ENCODE data around the gene KLHL33. TPM values are rescaled to one million over a fixed set of nuclear protein-coding genes. Genes with fewer than 3 reads are reported as not detected.

Gene KLHL33
- total RNA-seq, 4 donors from 2014 or later = 0.50 to 0.92 (median 0.77) TPM

DNA sequence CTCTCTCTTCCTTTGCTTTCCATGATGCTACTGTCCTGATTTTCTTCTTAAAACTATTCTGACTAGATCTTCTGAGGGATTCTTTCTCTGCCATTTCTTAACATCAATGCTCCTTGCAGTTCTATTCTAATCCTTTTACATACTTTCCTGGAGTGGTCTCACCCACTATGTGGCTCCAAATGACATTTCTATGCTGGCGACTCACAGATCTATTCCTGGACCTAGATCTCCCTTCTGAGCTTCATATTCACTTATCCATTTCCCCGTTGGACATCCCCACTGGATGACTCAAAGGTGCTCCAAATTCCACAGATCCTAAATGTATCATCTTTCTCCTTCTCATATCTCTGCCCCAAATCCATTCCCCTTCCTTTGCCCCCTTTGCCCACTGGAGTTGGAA is 26.7 kb downstream of the KLHL33 start:
- intact Hi-C loops (cut with DNase I) = no loop called here
- Histone ChIP-seq H3K36me3 (peaks cover 21 to 43% (median 40%) of the 10 kb centered on the region in 4 donors), H3K4me3 (no peak overlapping the region), H3K4me1 (peaks cover 11 to 25% (median 22%) of the 10 kb centered on the region in 4 donors), H3K9me3 (no peaks in the 10 kb centered on the region), H3K27me3 (no peaks in the 10 kb centered on the region), H3K27ac (replicated peaks in 1 of 4) (no peak overlapping the region)
- DNase-seq (ENCODE audit: extremely low spot score) = no peak
- TF ChIP-seq POLR2AphosphoS5 (IDR thresholded peaks at IDR 0.05) (no peak), EP300 (IDR thresholded peaks at IDR 0.05) (no peak), POLR2A (IDR thresholded peaks at IDR 0.05; ENCODE audit: low read depth) (no peak)
- TF ChIP-seq, protein P1, sequence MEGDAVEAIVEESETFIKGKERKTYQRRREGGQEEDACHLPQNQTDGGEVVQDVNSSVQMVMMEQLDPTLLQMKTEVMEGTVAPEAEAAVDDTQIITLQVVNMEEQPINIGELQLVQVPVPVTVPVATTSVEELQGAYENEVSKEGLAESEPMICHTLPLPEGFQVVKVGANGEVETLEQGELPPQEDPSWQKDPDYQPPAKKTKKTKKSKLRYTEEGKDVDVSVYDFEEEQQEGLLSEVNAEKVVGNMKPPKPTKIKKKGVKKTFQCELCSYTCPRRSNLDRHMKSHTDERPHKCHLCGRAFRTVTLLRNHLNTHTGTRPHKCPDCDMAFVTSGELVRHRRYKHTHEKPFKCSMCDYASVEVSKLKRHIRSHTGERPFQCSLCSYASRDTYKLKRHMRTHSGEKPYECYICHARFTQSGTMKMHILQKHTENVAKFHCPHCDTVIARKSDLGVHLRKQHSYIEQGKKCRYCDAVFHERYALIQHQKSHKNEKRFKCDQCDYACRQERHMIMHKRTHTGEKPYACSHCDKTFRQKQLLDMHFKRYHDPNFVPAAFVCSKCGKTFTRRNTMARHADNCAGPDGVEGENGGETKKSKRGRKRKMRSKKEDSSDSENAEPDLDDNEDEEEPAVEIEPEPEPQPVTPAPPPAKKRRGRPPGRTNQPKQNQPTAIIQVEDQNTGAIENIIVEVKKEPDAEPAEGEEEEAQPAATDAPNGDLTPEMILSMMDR (IDR thresholded peaks at IDR 0.05) = no peak
- 66% methylated on average over 2 of the region's 2 CpGs for WGBS

DNA sequence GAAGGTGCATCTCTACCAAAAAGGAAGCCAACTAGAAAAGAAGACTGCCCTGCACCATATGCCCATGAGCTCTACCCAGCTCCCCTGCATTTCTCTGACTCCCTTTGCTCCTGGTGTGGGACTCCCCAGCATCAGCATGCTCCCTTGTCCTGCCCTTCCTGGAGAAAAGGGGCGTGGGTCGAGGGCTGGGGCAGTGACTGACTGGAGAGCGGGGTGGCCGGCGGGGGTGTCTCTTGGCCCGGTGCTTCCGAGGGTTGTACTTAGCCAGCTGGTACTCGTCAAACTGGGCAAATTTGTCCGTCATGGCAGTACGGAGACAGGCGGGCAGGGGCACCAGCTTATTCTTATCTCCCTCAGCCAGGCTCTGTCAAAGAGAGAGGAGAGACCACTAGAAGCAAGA is 32.4 kb downstream of the KLHL33 start:
- intact Hi-C loops (cut with DNase I) = no loop called here
- Histone ChIP-seq H3K36me3 (peaks cover 54 to 98% (median 94%) of the 10 kb centered on the region in 4 donors), H3K4me1 (no peaks in the 10 kb centered on the region), H3K4me3 (no peak overlapping the region), H3K27me3 (no peaks in the 10 kb centered on the region), H3K9me3 (no peaks in the 10 kb centered on the region), H3K27ac (replicated peaks in 1 of 4) (no peak overlapping the region)
- TF ChIP-seq, protein P1 (IDR thresholded peaks at IDR 0.05) = no peak
- TF ChIP-seq POLR2AphosphoS5 (IDR thresholded peaks at IDR 0.05) (no peak), EP300 (IDR thresholded peaks at IDR 0.05) (no peak), POLR2A (IDR thresholded peaks at IDR 0.05; ENCODE audit: low read depth) (no peak)
- DNase-seq (ENCODE audit: extremely low spot score) = no peak
- WGBS = 78% methylated on average over 11 of the region's 11 CpGs

GRCh38 chr14:20400965-20401593 is 34.9 kb downstream of the KLHL33 start:
- intact Hi-C loops (cut with DNase I) = no loop called here
- TF ChIP-seq POLR2A (IDR thresholded peaks at IDR 0.05; ENCODE audit: low read depth) (no peak), EP300 (IDR thresholded peaks at IDR 0.05) (no peak), POLR2AphosphoS5 (IDR thresholded peaks at IDR 0.05) (no peak)
- TF ChIP-seq, protein P1 (IDR thresholded peaks at IDR 0.05) = no peak
- no peaks in the 10 kb centered on the region for H3K27me3 ChIP-seq
- 92% methylated on average over 10 of the region's 10 CpGs for WGBS
- H3K9me3 ChIP-seq = no peaks in the 10 kb centered on the region
- no peak for DNase-seq (ENCODE audit: extremely low spot score)
- no peak overlapping the region for H3K27ac ChIP-seq (replicated peaks in 1 of 4)
- no peaks in the 10 kb centered on the region for H3K4me1 ChIP-seq
- H3K4me3 ChIP-seq = no peak overlapping the region
- peaks cover 50 to 98% (median 93%) of the 10 kb centered on the region in 4 donors for H3K36me3 ChIP-seq

DNA sequence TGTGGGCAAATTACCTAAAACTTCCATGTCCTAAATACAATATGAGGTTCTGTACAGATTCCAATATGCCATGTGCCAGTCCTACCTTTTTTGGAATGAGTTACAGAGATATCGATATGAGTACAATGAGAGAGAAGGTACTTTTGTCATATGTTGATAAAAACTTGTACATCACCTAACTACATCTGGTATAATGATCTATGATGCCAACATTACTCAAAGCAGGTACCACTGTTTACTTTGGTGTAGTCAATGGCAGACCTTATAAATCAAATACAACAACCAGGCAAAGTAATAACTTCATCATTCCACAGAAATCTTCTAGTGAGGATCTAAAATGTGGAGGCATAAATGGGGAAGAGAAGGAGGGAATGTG is 35.4 kb downstream of the KLHL33 start:
- H3K4me1 ChIP-seq = no peaks in the 10 kb centered on the region
- no peaks in the 10 kb centered on the region for H3K27me3 ChIP-seq
- H3K27ac ChIP-seq (replicated peaks in 1 of 4) = no peak overlapping the region
- DNase-seq (ENCODE audit: extremely low spot score) = no peak
- 84% methylated on average over 1 of the region's 1 CpG for WGBS
- no peaks in the 10 kb centered on the region for H3K9me3 ChIP-seq
- H3K4me3 ChIP-seq = no peak overlapping the region
- peaks cover 55 to 100% (median 93%) of the 10 kb centered on the region in 4 donors for H3K36me3 ChIP-seq
- TF ChIP-seq POLR2A (IDR thresholded peaks at IDR 0.05; ENCODE audit: low read depth) = no peak
- TF ChIP-seq, protein P1 (IDR thresholded peaks at IDR 0.05) = no peak
- TF ChIP-seq EP300 (IDR thresholded peaks at IDR 0.05) = no peak
- TF ChIP-seq POLR2AphosphoS5 (IDR thresholded peaks at IDR 0.05) = no peak
- intact Hi-C loops (cut with DNase I) = no loop called here

DNA sequence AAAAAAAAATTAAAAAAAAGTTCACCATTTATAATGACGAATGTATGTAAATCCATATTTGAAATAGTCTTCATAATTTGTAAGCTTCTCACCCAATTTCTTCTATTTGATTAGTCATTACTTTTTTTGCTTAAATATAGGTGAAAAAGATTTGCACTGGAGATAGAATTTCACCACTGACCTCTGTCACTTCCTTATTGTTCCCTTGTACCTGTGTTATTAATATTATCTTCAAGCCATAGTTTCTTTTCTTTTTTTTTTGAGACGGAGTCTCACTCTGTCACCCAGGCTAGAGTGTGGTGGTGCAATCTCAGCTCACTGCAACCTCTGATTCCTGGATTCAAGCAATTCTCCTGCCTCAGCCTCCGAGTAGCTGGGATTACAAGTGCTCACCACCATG is 38.5 kb downstream of the KLHL33 start:
- H3K4me3 ChIP-seq = no peak overlapping the region
- H3K9me3 ChIP-seq = no peaks in the 10 kb centered on the region
- WGBS = 94% methylated on average over 3 of the region's 3 CpGs
- DNase-seq (ENCODE audit: extremely low spot score) = no peak
- no peak for TF ChIP-seq POLR2A (IDR thresholded peaks at IDR 0.05; ENCODE audit: low read depth)
- TF ChIP-seq, protein P1 (IDR thresholded peaks at IDR 0.05) = no peak
- no peak for TF ChIP-seq POLR2AphosphoS5 (IDR thresholded peaks at IDR 0.05)
- no peak for TF ChIP-seq EP300 (IDR thresholded peaks at IDR 0.05)
- H3K27ac ChIP-seq (replicated peaks in 1 of 4) = no peak overlapping the region
- H3K27me3 ChIP-seq = no peaks in the 10 kb centered on the region
- intact Hi-C loops (cut with DNase I) = no loop called here
- peaks cover 63 to 98% (median 89%) of the 10 kb centered on the region in 4 donors for H3K36me3 ChIP-seq
- no peaks in the 10 kb centered on the region for H3K4me1 ChIP-seq

All from esophagus muscularis mucosa (tissue), 4 donors.